ENCODE data around the gene ZNF93.
"Not testable (repeated sequence)": the region's sequence is repeated elsewhere in the genome, so short reads cannot be mapped to it uniquely, and the experiment has no call there.

The ZNF93 gene

DNA sequence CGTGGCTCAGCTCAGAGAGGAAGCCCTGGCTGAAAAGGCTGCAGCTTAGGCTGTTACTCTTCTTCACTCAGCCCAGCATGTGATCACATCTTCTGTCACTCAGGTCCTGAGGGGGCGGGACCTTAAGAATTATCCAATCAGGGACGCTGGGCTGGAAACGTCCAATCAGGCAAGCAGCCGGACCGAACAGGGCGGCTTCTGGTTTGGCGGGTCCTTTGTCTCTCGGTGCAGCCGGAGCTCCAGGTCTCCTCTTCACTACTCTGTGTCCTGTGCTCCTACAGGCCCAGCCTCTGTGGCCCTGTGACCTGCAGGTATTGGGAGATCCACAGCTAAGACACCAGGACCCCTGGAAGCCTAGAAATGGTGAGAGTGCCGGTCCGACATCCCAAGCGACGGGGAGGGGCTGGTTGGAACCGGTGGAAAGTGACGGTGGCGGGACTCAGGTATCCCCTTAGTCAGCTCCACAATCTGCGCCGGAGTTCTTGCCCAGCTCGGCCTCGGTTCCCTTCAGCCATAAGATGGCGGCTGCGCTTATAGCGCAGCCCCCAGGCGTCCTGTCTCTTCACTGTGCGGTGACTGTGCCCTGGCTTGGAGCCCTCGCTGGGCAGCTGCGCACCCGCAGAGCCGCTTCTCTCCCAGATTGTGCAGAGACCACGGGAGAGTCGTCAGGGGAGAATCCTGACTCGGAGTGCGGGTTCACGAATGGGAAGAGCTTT is at the start of gene ZNF93:
ZNF93 (plus strand) TSS at position 218 of the 716 bp plus-strand sequence; CDS start at position 361, 143 bp downstream.
- DNase-seq (ENCODE audit: low spot score): peak; percentile 96

DNA sequence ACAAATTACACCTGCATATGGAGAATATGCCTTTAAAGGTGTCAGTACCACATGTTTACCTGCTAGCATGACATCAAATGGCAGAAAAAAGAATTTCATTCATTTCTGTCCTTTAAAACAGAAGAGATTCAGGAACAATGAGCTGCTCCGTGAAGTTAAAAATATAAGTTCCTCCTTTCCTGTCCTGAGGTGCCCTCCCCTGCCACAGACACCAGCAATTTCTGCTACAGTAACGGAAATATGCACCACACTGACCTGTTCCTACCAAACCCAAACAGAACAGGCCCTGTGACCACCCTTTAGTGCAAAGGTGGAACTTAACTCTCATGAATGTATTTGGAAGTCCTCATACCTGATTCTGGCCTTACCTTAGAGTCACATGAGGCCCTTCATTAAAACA is 49.0 kb upstream of the ZNF93 start:
- DNase-seq (ENCODE audit: low spot score): not testable (repeated sequence)

DNA sequence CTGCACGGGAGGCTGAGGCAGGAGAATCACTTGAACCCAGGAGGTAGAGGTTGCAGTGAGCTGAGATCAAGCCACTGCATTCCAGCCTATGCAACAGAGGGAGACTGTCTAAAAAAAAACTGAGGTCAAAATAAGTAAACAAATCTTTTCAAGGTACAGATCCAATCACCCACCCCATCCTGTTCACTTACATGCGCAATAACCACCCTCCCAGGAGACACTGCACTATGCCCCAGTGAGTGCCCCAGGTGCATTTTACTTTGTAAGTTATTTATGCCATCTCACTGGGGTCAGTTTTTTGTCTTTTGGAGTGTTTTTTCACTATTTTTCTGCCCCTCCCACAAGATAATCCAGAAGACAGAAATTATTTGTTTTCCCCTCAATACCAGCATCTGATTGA is 42.0 kb upstream of the ZNF93 start:
- no peak for DNase-seq (ENCODE audit: low spot score)

DNA sequence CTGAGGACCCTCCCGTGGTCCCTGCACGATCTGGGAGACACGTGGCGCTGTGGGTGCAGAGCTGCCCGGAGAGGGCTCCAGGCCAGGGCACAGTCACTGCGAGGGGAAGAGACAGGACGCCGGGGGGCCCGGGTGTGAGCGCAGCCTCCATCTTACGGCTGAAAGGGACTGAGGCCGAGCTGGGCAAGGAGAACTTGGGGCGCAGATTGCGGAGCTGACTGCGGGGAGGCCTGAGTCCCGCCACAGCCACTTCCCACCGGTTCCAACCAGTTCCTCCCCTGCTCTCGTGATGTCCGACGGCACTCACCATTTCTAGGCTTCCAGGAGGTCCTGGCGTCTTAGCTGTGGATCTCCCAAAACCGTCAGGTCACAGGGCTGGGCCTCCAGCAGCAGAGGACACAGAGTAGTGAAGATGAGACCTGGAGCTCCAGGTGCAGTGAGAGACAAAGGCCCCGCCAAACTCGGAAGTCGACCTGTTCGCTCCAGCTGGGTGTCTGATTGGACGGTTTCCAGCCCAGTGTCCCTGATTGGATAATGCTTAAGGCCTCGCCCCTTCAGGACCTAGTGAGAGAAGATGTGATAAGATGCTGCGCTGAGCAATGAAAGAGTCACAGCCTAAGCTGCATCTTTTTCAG is 39.9 kb upstream of the ZNF93 start:
- DNase-seq (ENCODE audit: low spot score): peak; percentile 21

DNA sequence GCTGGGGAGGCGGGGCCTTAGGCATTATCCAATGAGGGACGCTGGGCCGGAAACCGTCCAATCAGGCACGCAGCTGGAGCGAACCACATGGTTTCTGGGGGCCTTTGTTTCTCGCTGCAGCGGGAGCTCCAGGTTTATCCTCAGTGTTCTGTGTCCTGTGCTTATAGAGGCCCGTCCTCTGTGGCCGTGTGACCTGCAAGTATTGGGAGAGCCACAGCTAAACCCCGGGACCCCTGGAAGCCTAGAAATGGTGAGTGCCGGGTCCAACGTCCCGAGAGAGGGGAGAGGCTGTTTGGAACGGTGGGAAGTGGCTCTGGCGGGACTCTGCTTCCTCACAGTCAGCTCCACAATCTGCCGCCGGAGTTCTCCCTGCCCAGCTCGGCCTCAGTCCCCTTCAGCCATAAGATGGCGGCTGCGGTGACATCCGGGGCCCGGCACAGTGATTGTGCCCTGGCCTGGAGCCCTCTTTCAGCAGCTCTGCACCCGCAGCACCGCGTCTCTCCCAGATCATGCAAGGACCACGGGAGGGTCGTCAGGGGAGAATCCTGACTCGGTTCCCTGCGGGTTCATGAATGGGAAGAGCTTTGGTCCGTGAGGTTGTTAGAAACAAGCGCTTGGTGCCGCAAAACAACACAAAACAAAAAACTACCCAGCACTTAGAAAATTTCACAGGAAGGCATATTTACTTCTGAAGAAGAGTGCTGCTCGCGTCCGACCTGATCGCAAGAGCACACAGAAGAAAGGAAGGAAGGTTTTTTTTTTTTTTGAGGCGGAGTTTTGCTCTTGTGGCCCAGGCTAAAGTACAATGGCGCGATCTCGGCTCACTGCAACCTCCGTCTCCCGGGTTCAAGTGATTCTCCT is 34.8 kb upstream of the ZNF93 start, which contains the start of gene ZNF253:
ZNF253 (plus strand) TSS at position 133 of the 861 bp plus-strand sequence; CDS start at position 248, 115 bp downstream.
- DNase-seq (ENCODE audit: low spot score): peak; percentile 98

DNA sequence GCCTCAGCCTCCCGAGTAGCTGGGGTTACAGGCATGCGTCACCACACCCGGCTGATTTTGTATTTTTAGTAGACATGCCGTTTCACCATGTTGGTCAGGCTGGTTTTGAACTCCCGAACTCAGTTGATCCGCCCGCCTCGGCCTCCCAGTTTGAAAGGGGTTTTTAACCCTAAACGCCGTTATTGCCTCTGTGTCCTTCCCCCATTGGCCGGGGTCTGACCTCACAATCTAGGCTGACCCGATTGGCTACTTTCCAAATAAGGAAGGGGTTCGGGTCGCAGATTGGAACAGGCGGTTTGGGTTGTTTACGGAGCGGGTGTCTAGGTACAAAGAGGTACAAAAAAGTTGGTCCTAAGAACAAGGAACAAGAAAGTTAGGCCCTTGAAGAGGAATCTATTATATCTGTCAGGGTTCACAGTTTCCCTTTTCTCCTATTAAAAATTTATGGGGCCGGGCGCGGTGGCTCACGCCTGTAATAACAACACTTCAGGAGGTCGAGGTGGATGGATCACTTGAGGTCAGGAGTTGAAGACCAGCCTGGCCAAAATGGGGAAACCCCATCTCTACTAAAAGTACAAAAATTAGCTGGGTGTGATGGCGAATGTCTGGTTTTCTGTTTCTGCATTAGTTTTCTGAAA is 34.0 kb upstream of the ZNF93 start:
- peak; percentile 12 for DNase-seq (ENCODE audit: low spot score)

DNA sequence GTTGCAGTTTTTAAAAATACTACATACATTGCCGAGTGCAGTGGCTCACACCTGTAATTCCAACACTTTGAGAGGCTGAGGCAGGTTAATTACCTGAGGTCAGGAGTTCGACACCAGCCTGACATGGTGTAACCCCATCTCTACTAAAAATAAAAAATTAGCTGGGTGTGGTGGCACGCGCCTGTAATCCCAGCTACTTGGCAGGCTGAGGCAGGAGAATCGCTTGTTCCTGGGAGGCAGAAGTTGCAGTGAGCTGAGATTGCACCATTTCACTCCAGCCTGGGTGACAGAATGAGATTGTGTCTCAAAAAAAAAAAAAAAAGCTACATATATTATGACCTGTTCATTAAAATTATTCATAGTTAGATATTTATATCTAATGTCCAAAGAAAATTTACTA is 30.7 kb upstream of the ZNF93 start:
- not testable (repeated sequence) for DNase-seq (ENCODE audit: low spot score)

DNA sequence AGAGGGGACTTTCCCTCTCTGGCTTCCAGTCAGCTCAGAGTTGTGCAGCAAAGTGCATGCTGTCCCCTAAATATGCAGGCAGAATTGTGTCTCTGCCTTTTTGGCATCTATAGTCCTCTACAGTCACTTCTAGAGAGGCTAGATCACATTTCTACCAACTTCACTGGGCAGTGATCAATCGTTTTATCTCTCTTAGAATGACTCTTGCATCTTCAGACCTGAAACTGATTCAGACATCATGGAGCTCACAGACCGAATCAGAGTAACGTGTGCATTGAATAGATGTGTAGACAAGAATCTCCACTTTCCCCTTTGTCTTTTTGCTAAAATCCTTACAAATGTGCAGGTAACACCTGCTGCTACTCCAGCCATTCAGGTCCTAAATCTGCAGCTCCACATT is 28.8 kb upstream of the ZNF93 start:
- DNase-seq (ENCODE audit: low spot score): no peak

DNA sequence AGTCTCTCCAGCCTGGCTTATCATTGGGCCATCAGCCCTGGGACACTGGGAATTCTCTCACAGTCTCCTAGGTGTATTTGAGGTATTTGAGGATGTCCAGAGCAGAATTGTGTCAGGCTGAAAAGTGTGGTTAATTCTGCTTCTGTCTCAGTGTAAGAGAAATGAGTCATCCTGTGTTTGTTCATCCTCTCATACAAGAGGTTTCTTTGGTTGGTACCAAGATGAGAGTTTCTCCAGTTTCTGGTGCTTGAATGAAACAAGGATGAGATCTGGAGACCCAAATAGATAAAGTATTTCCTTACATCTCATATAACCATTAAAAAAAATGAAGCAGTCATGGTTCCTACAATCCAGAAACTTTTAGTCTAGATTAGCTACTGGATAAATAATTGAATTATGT is 27.4 kb upstream of the ZNF93 start:
- no peak for DNase-seq (ENCODE audit: low spot score)

DNA sequence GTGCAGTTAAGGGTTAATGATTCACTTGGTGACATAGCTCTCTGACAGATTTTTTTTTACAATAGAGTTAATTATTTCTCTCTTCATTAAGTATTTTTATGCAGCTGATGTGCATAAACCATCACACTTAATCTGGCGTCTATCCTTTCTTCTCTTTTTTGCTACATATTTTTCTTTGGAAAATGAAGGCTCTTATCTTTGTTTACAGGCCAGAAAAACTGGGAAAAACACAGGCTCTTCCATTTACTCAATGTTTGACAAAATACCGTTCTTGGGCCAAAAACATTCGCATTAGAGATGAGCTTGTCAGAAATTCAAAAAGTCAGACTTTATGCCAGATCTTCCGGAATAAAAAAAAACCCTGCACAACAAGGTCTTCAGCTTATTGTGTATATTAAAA is 23.0 kb upstream of the ZNF93 start:
- no peak for DNase-seq (ENCODE audit: low spot score)

DNA sequence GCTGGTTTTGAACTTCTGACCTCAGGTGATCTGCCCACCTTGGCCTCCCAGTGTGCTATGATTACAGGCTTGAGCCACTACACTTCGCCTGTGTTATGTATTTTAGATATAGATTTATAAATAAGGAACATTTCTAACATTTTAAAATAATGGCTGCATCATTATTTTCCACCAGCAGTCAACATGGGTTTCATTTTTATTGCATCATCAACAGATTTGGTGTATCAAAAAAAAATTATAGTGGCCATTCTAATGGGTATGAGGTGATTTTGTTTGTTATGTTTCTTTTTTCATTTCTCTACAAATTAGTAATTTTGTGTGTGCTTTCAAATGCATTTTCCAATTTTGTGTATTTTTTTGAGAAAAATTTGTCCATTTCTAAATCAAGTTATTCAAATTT is 16.2 kb upstream of the ZNF93 start:
- DNase-seq (ENCODE audit: low spot score): no peak

DNA sequence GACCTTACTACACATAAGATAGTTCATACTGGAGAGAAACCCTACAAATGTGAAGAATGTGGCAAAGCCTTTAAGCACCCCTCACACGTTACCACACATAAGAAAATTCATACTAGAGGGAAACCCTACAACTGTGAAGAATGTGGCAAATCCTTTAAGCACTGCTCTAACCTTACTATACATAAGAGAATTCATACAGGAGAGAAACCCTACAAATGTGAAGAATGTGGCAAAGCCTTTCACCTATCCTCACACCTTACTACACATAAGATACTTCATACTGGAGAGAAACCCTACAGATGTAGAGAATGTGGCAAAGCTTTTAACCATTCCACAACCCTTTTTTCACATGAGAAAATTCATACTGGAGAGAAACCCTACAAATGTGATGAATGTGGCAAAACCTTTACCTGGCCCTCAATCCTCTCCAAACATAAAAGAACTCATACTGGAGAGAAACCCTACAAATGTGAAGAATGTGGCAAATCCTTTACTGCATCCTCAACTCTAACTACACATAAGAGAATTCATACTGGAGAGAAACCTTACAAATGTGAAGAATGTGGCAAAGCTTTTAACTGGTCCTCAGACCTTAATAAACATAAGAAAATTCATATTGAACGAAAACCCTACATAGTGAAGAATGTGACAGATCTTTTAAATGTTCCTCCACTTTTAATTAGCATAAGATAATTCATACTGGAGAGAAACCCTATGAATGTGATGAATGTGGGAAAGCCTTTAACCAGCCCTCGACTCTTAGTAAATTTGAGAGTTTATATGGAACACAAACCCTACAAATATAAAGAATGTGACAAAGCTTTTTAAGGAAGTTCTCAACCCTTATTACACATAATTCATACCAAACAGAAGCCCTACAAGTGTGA is 8.4 kb upstream of the ZNF93 start:
- not testable (repeated sequence) for DNase-seq (ENCODE audit: low spot score)

DNA sequence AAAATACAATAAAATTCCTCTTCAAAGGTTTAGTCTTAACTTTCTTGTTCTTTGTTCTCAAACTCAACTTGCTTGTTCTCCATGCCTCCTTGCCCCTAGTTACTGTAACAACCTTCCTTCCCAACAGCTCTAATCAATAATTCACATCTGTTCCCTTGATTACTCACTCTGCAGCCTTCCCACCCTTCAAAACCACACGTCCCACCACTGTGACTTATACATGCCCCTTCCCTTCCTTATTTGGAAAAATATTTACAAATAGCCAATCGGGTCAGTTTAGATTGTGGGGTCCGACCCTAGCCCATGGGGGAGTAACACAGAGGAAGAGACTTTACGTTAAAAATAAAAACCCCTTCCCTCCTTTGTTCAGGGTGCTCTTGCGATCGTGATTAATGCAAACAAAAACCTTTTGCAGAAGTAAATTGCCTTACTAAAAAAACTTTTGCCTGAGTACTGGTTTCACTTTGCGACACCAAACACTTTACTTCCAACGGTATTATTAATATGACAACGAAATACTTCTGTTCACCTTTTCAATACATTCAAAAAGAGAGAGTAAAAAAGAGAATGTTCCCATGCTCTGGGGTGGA is 512 bp upstream of the ZNF93 start:
- no peak for DNase-seq (ENCODE audit: low spot score)

DNA sequence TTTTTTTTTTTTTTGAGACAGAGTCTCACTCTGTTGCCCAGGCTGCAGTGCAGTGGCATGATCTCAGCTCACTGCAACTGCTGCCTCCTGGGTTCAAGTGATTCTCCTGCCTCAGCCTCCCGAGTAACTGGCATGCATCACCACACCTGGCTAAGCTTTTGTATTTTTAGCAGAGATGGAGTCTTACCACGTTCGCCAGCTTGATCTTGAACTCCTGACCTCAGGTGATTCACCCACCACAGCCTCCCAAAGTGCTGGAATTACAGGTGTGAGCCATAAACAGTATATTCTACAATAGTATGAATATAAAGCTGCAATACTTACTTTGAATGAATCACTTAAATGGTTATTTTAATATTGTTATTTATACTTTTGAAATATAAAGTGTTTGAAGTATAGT is 6.8 kb downstream of the ZNF93 start:
- DNase-seq (ENCODE audit: low spot score): not testable (repeated sequence)

DNA sequence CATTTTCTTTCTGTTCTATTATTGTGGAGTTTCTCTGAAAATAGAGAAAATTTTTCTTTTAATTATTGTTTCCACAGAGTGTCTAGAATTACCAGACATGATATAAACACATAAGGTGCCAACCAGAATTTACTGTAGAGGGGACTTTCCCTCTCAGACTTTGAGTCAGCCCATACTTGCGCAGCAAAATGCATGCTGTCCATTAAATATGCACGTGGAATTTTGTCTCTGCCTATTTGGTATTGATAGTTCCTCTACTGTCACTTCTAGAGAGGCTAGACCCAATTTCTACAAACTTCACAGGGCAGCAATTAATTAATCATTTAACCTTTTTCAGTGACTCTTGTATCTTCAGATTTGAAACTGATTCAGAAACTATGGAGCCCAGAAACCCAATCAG is 8.9 kb downstream of the ZNF93 start:
- no peak for DNase-seq (ENCODE audit: low spot score)

DNA sequence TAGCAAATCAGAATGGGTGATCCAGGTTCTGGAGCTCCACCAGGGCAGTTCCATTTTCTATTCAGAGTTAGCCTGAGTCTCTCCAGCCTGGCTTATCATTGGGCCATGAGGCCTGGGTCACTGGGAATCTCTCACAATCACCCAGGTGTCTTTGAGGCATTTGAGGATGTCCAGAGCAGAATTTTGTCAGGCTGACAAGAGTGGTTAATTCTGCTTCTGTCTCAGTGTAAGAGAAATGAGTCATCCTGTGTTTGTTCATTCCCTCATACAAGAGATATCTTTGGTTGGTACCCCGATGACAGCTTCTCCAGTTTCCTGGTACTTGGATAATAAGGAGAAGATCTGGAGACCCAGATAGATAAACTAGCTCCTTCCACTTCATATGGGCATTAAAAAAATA is 10.4 kb downstream of the ZNF93 start:
- DNase-seq (ENCODE audit: low spot score): no peak

DNA sequence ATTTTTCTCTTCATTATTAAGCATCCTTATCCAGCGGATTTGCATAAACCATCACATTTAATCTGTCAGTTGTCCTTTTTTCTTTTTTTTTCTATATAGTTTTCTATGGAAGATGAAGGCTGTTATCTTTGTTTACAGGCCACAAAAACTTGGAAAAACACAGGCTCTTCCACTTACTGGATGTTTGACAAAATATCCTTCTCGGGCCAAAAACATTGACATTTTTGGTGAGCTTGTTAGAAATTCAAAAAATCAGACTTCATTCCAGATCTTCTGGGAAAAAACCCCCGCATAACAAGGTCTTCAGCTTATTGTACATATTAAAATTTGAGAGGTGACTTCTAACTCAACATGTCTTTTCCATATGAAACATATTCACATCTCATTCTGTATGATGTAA is 13.8 kb downstream of the ZNF93 start:
- no peak for DNase-seq (ENCODE audit: low spot score)

DNA sequence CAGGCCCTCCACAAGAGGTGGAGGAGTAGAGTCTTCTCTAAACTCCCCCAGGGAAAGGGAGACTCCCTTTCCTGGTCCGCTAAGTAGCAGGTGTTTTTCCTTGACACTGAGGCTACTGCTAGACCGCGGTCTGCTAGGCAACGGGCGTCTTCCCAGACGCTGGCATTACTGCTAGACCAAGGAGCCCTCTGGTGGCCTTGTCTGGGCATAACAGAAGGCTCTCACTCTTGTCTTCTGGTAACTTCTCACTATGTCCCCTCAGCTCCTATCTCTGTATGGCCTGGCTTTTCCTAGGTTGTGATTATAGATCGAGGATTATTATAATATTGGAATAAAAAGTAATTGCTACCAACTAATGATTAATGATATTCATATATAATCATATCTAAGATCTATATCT is 29.7 kb downstream of the ZNF93 start:
- DNase-seq (ENCODE audit: low spot score): peak; percentile 34

DNA sequence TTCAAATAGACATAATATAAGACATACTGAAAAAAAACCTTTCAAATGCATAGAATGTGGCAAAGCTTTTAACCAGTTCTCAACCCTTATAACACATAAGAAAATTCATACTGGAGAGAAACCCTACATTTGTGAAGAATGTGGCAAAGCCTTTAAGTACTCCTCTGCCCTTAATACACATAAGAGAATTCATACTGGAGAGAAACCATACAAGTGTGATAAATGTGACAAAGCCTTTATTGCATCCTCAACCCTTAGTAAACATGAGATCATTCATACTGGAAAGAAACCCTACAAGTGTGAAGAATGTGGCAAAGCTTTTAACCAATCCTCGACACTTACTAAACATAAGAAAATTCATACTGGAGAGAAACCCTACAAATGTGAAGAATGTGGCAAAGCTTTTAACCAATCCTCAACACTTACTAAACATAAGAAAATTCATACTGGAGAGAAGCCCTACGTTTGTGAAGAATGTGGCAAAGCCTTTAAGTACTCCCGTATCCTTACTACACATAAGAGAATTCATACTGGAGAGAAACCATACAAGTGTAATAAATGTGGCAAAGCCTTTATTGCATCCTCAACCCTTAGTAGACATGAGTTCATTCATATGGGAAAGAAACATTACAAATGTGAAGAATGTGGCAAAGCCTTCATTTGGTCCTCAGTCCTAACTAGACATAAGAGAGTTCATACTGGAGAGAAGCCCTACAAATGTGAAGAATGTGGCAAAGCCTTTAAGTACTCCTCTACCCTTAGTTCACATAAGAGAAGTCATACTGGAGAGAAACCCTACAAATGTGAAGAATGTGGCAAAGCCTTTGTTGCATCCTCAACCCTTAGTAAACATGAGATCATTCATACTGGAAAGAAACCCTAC is 32.9 kb downstream of the ZNF93 start:
- not testable (repeated sequence) for DNase-seq (ENCODE audit: low spot score)

DNA sequence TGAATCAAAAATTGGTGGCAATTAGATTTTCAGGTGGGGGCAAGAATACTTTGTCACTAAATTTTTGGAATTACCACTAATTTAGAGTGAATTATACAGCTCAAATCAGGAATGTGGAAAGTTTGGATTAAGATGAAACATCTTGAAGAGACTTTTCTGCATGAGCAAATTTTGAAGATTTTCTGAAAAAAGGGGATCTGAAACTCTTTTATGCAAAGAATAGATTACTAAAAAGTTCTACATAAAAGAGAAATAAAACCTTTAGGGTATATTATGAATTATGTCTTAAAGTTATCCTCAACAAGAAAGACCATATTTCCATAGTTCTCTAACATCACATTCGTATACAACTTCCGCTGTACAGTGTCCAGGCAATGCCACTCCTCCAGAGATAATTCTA is 36.7 kb downstream of the ZNF93 start:
- DNase-seq (ENCODE audit: low spot score): no peak
